Effector memory CD8-positive, alpha-beta T cell (primary cell): ENCODE measurements around the gene OSBPL10.
A peak's percentile ranks its signal among the peaks of the same experiment; 100 is the strongest.

ENCODE experiments used
- ATAC-seq: fragments of 150-1000 bp; cut with Tn5 transposase; replicated peaks from 2 replicates; pipeline ENCODE4 v1.10.0; 2021; ENCODE audit warnings: mild to moderate bottlenecking, moderate library complexity
- DNase-seq, 3 experiments: peaks; one replicate each; pipeline ENCODE4 v3.0.0; 2021
- H3K27ac Mint-ChIP-seq, 2 donors: one replicate each; pipeline ENCODE4 v1.8.0; 2022; ENCODE audit warnings: mild to moderate bottlenecking in 2 of 2, mixed read lengths in 2 of 2, moderate library complexity in 2 of 2
- H3K27me3 Mint-ChIP-seq, 2 donors: one replicate each; pipeline ENCODE4 v1.8.0; 2022; ENCODE audit warnings: mixed read lengths in 2 of 2
- H3K36me3 Mint-ChIP-seq: one replicate; pipeline ENCODE4 v1.8.0; 2022; ENCODE audit warnings: mild to moderate bottlenecking, moderate library complexity, mixed read lengths; ENCODE audit not compliant: insufficient read depth
- H3K4me1 Mint-ChIP-seq, 2 donors: one replicate each; pipeline ENCODE4 v1.8.0; 2022; ENCODE audit warnings: low read depth in 2 of 2, mixed read lengths in 2 of 2
- H3K4me3 Mint-ChIP-seq, 2 donors: one replicate each; pipeline ENCODE4 v1.8.0; 2022; ENCODE audit warnings: mild to moderate bottlenecking in 2 of 2, mixed read lengths in 2 of 2, moderate library complexity in 2 of 2
- H3K9me3 Mint-ChIP-seq, 2 donors: one replicate each; pipeline ENCODE4 v1.8.0; 2022; ENCODE audit warnings: mixed read lengths in 2 of 2

The OSBPL10 gene

DNA sequence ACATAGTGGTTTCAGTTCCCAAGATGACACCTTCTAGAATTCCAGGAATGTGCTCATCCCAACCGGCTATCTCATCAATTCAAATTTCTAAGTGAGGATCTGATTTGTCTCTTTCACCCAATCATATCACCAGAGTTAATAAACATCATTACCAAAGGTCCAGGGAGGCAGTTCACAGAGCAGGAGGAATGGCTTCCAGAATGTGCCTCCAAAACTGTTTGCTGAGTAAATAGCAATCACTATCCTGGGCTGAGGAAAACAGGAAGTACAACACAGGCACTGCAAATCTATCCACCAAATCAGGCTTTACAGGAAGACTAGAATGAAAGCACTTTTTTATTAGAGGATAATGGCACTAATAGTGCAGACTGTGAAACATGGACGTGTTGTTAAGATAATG is 61.5 kb downstream of the OSBPL10 start:
- ATAC-seq, result no peak
- Mint-ChIP-seq H3K27me3 (peaks cover 10 to 13% of the 10 kb centered on the region in 2 donors), H3K4me3 (no peak overlapping the region), H3K27ac (no peak overlapping the region), H3K36me3 (peaks cover 3% of the 10 kb centered on the region), H3K4me1 (peaks cover 0 to 6% of the 10 kb centered on the region in 2 donors), H3K9me3 (peaks cover 0 to 16% of the 10 kb centered on the region in 2 donors)
- no peak for DNase-seq

DNA sequence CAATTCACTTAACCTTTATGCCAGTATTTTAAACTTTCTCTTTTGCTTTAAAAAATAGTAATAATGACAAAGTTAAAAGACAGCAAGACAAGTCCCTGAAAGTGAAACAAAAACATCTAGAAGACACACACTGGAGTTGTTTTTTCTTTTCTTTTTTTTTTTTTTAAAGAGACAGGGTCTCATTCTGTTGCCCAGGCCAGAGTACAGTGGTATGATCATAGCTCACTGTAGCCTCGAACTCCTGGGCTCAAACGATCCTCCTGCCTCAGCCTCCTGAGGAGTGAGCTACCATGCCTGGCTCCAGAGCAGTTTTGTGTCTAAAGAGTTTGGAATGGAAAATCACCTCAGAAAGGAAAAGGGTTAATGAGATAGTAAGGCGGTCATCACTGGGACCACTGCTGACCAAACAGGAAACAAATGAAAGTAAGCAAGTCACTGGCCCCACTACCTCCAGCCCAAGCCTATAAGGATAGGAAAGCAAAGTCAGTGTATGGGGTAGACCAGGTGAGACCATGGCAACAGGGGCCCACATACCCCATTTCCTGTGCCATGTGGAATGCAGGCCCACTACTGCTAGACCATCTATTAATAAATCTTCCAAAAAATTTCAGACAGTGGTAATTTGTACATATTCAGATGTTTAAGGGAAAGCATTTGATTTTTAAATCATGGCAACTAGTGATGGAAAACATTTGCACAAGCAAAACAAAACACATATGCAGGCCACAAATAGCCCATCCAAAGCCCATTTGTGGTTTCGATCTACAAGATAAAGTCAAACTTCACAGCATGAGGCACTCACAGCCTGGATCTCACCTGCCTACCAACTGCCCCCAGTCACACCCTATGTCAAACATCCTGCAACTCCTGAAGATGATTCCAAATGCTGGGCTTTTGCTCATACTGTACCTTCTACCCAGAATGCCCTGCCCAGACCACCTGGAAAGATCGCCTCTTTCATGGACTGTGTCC is 62.6 kb downstream of the OSBPL10 start:
- H3K27me3 Mint-ChIP-seq, result peaks cover 7 to 10% of the 10 kb centered on the region in 2 donors

DNA sequence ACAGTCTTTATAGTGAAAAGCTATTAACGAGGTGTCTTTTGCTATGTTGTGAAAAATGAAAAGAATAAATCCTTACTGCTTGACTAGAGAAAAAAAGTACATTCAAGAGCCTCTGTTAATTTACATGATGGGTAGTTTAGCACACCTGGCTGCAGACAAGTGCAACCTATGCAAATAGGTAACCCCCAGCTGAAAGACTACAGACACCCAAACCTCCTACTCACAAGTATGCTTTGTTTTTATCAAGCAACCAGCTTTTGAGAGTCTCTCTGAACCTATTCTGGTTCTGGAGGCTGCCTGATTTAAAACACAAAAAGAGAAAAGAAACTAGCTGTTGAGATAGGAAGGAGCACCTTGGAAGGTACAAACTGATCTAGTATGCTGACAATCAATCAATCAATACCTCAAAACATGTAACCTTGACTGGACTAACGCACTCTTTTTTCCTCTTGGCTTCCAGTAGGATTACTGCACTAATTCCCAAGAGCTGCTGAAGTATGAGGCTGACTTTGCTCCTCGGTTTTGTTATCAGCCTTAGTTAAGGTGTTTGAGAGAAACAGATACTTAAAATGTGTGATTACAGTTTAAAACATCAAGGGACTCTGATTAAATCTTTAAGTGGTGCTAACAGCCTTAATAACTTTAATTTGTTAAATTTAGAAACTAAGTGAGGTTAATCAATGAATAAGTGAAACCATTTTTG is 63.6 kb downstream of the OSBPL10 start:
- H3K9me3 Mint-ChIP-seq, result peaks cover 0 to 16% of the 10 kb centered on the region in 2 donors
- peaks cover 0 to 6% of the 10 kb centered on the region in 2 donors for H3K4me1 Mint-ChIP-seq
- ATAC-seq, result no peak
- no peak overlapping the region for H3K4me3 Mint-ChIP-seq
- peak overlapping the region in 1 of 2 donors; percentile 38 for H3K27ac Mint-ChIP-seq
- peaks cover 3% of the 10 kb centered on the region for H3K36me3 Mint-ChIP-seq
- peaks cover 0 to 10% of the 10 kb centered on the region in 2 donors for H3K27me3 Mint-ChIP-seq
- no peak for DNase-seq

More for the DNA sequence above, 62.6 kb downstream of the OSBPL10 start:
- Mint-ChIP-seq H3K4me1 (peaks cover 0 to 6% of the 10 kb centered on the region in 2 donors), H3K9me3 (peaks cover 0 to 16% of the 10 kb centered on the region in 2 donors), H3K27ac (peak overlapping the region in 1 of 2 donors; percentile 38), H3K4me3 (peak overlapping the region in 1 of 2 donors; percentile 43), H3K36me3 (peaks cover 3% of the 10 kb centered on the region)
- ATAC-seq (peak; percentile 46), DNase-seq (no peak)

DNA sequence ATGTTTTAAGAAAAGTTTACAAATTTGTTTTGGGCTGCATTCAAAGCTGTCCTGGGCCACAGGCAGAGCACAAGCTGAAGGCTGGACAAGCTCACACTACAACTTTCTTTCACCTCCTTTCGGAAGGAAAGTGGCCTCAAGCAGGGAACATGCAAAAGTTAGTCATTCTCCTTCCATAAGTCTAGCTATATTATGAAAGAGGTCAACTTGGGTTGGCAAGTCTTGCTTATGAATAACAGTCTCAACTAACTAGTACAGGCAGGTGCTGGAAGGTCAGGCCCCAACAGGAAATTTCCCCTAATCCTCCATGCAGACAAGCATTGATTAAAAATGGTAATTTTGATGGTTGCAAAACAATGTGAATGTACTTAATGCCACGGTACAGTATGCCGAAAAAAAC is 69.4 kb downstream of the OSBPL10 start:
- DNase-seq (no peak), ATAC-seq (no peak)
- H3K27me3 Mint-ChIP-seq, result no peaks in the 10 kb centered on the region
- H3K4me3 Mint-ChIP-seq, result no peak overlapping the region
- H3K9me3 Mint-ChIP-seq, result no peaks in the 10 kb centered on the region
- H3K4me1 Mint-ChIP-seq, result no peaks in the 10 kb centered on the region
- H3K36me3 Mint-ChIP-seq, result no peaks in the 10 kb centered on the region
- H3K27ac Mint-ChIP-seq, result no peak overlapping the region

DNA sequence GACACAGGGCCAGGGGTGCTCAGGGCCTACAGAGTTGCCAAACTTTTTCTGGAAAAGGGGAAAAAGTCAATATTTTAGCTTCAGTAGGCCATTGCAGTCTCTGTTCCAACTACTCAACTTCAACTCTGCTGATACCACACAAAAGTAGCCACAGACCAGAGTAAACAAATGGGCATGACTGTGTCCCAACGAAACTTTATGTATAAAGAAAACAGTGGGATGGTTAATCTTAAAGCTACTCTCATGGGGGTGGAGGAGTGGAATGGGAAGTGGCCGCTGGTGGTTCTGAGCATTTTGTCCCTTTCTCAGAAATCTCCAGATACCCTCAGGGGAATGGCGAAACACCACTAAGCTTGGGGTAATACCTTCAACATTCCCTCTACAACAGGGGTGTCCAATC is 69.9 kb downstream of the OSBPL10 start:
- Mint-ChIP-seq H3K27me3 (no peaks in the 10 kb centered on the region), H3K4me3 (no peak overlapping the region), H3K9me3 (no peaks in the 10 kb centered on the region), H3K27ac (no peak overlapping the region), H3K4me1 (no peaks in the 10 kb centered on the region), H3K36me3 (no peaks in the 10 kb centered on the region)
- ATAC-seq, result no peak
- DNase-seq, result no peak

DNA sequence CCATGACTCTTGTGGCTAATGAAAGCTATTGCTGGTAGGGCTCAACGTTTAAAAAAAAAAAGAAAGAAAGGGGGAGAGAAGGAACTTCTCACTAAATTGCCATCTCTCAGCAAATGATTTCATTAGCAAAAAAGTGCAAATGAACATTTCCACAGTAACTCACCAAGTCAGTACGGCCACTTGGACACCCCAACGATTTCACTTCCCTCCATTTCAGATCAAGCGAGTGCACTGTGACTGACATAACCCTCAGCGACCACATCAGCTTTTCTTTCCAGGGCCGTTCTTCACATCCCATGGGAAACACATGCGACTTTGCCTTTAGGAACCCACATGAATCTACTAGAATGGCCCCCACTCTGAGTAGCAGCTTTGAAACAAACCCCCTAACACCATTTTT is 71.6 kb downstream of the OSBPL10 start:
- Mint-ChIP-seq H3K27me3 (peaks cover 0 to 2% of the 10 kb centered on the region in 2 donors), H3K27ac (no peak overlapping the region), H3K4me3 (no peak overlapping the region), H3K9me3 (no peaks in the 10 kb centered on the region), H3K36me3 (no peaks in the 10 kb centered on the region), H3K4me1 (no peaks in the 10 kb centered on the region)
- ATAC-seq, result no peak
- DNase-seq, result no peak

DNA sequence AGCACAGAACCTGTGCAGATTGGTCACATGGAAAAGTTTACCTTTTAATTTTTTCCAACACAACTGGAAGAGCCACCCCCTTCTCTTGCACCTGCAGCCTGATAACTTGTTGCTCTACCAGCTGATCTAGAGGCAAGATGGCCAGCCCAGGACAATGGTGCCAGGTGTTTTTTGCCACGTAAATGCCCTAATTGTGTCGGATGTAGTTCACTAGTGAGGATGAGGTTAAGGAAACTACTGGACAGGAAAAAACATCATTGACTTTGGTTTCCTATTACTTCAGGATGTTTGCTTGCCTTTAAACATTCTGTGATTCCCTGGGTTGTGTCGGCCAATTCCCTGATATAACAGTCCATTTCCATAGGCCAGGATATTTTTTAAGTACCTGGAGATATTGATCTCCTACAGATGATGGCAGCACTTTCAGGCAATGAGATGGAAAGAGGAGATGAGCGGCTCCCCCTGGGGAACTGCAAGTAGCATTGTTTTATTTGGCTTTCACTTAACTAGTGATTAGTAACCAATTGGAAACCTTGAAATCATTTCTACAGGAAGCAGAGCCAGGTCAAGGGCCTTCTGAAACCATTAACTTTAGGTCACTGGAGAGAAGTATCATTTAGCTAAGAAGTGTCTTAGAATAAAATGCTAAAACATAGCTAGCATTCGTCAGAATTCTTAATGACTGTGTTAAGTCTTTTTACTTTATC is 72.5 kb downstream of the OSBPL10 start:
- DNase-seq (no peak), ATAC-seq (no peak)
- Mint-ChIP-seq H3K9me3 (no peaks in the 10 kb centered on the region), H3K27me3 (peaks cover 0 to 9% of the 10 kb centered on the region in 2 donors), H3K4me1 (no peaks in the 10 kb centered on the region), H3K27ac (no peak overlapping the region), H3K4me3 (no peak overlapping the region), H3K36me3 (no peaks in the 10 kb centered on the region)

DNA sequence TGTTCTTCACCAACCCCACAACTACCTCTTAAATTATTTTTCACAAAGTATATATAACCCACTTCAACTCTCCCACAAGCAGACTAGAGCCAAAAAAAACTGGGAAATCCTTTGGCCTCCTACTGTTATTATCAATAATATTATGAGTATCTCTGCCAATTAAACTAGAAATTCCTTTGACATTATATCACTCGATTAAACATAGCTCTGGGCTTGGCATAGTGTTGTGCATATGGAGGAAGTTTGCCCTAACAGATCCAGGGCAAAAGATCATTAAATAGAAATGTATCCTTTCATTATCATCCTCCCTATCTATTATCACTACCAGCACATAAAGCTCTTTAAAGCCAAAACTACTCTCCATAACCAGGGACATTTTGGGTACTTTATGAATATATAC is 74.9 kb downstream of the OSBPL10 start:
- H3K27ac Mint-ChIP-seq, result no peak overlapping the region
- no peak overlapping the region for H3K4me3 Mint-ChIP-seq
- no peaks in the 10 kb centered on the region for H3K36me3 Mint-ChIP-seq
- H3K27me3 Mint-ChIP-seq, result peaks cover 0 to 9% of the 10 kb centered on the region in 2 donors
- no peaks in the 10 kb centered on the region for H3K4me1 Mint-ChIP-seq
- ATAC-seq (no peak), DNase-seq (no peak)
- H3K9me3 Mint-ChIP-seq, result no peaks in the 10 kb centered on the region

DNA sequence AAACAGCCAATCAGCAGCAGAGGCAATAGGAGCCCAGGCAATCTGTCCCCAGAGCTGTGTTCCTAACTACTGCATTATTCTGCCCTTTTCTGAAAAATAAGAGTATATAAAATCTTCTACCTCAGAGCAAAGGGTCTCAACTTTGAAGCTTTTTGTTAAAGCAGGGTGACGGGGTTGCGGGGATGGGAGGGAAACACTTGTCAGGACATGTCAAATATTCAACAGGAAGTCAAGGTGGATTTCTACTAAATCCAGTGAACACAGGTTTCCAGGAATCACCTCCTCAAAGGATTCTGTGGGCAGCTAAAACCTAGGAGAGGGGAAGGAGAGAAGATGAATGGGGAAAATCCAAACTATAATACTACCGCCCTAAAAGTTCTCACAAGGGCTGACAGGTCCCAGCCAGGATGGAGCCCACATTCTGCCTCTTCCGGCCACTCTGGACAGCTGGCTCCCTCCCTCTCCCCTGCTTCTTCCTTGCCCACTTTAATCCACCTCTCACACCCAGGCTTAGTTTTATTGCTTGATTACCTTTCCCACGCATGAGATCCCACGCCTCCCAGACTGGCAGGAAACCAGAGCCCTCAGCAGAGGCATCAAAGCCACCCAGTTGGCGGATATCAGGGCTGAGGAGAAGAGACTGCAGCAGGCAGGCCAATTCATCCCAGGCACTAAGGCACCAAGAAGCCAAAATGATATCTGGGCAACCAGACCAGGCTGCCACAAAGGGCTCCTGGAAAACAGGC is 77.2 kb downstream of the OSBPL10 start:
- H3K4me3 Mint-ChIP-seq, result no peak overlapping the region
- H3K27me3 Mint-ChIP-seq, result peaks cover 0 to 9% of the 10 kb centered on the region in 2 donors
- H3K27ac Mint-ChIP-seq, result no peak overlapping the region
- peaks cover 0 to 2% of the 10 kb centered on the region in 2 donors for H3K4me1 Mint-ChIP-seq
- no peak for DNase-seq
- H3K9me3 Mint-ChIP-seq, result no peaks in the 10 kb centered on the region
- no peaks in the 10 kb centered on the region for H3K36me3 Mint-ChIP-seq
- ATAC-seq, result no peak

DNA sequence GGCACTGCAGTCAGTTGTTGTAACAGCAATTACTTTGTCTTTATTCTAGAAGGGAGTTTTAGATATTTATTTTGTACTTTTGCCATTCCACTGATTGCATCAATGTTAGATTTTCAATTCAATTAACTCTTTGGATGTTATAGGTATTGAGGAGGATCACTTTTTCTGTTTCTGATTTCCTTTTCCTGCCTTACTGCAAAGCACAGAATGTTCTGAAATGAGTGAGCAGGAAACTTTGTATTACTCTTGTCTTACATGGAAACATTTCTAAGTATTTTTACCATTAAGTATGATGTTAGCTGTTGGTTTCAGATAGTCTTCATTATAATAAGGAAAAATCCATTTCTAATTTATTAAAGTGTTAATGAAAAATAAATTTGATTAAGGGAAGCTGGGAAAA is 80.5 kb downstream of the OSBPL10 start:
- no peak overlapping the region for H3K27ac Mint-ChIP-seq

DNA sequence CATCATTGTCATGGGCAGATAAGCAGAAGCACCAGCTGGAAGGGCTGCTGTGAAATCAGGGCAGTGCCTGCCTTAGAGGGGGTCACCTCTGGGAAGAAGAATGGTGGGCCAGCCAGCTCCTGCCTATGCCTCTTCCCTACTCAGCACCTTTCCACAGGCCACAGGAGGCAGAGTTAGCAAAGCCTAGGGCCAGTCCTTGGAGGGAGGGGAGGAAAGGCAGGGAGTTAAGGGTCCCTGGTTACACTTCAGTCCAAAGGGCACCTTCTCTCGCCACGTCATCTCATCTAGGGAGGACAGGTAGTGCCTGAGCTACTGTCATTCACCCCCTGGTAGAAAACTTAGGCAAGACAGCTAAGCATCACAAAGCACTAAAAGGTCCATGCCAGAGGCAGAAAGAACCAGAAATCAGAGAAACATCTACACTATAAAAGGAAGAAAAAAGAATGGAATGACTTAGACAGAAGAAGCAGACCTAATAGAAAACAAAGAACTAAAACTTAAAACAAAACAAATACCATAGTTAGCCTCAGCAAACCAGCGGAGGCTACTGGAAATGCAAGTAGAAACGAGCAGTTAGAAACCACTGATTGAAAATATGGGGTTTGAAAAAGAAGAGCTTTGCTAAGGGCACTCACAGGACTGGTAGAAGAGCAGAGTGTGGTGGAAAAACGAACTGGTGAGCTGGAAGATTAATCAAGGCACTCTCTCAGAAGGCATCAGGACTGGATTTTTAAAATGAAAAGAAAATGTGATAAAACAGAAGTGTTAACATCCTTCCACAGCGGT is 84.2 kb downstream of the OSBPL10 start:
- ATAC-seq (no peak), DNase-seq (no peak)
- Mint-ChIP-seq H3K9me3 (no peaks in the 10 kb centered on the region), H3K4me1 (peaks cover 0 to 2% of the 10 kb centered on the region in 2 donors), H3K27me3 (peaks cover 14 to 26% of the 10 kb centered on the region in 2 donors), H3K27ac (no peak overlapping the region), H3K4me3 (no peak overlapping the region), H3K36me3 (no peaks in the 10 kb centered on the region)

More for the DNA sequence above, 80.5 kb downstream of the OSBPL10 start:
- Mint-ChIP-seq H3K4me1 (peaks cover 0 to 2% of the 10 kb centered on the region in 2 donors), H3K9me3 (no peaks in the 10 kb centered on the region), H3K36me3 (no peaks in the 10 kb centered on the region), H3K27me3 (peaks cover 12 to 15% of the 10 kb centered on the region in 2 donors), H3K4me3 (no peak overlapping the region)
- DNase-seq (no peak), ATAC-seq (no peak)

DNA sequence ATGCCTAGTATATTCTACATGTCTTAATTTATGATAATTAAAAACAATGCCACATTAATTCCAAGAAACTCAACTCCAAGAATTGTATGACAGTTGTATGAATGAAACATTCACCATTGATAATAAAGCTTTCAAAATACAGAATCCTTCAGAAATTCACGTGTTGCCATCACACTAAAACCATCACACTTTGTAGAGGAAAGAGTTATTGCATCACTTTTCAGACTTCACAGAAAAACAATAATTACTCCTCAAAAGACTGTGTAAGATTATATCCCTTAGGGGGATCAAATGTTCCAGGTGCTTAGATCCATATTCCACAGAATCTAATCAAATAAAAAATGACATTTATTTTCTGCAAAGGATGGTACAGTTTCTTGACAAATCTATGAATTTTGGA is 85.0 kb downstream of the OSBPL10 start:
- H3K4me1 Mint-ChIP-seq, result peaks cover 0 to 2% of the 10 kb centered on the region in 2 donors
- DNase-seq (no peak), ATAC-seq (no peak)
- H3K4me3 Mint-ChIP-seq, result no peak overlapping the region
- no peaks in the 10 kb centered on the region for H3K36me3 Mint-ChIP-seq
- H3K9me3 Mint-ChIP-seq, result no peaks in the 10 kb centered on the region
- H3K27me3 Mint-ChIP-seq, result peaks cover 20 to 35% of the 10 kb centered on the region in 2 donors
- no peak overlapping the region for H3K27ac Mint-ChIP-seq
